HEK293 (cell line): ENCODE data around the gene COL5A3.

Experiments used
- CTCF ChIA-PET: fragments of 350-600 bp; formaldehyde crosslinking; extraction: SDS; loops from one replicate; lab custom pipeline; 2021; ENCODE audit warnings: antibody characterized with exemption; lab: Yijun Ruan, JAX
- POLR2A ChIA-PET: fragments of 300-600 bp; formaldehyde crosslinking; extraction: SDS; loops from one replicate; lab custom pipeline; 2020; ENCODE audit warnings: antibody characterized with exemption, inconsistent platforms; lab: Yijun Ruan, JAX
- H3K27ac ChIP-seq: fragments of 200-500 bp; sonication (Bioruptor generic); 2 replicates; pipeline ENCODE4 v1.5.1; 2014; ENCODE audit warnings: low read depth, low read length, control low read depth, inconsistent platforms; ENCODE audit errors: extremely low read depth
- H3K36me3 ChIP-seq, 2 experiments: fragments of 200-500 bp in 1 of 2; sonication (Bioruptor generic) in 1 of 2; 1 replicate in 1 of 2; 2 replicates in 1 of 2; pipeline ENCODE4 v1.5.1; 2014 to 2017; ENCODE audit warnings: inconsistent platforms in 2 of 2, low read length in 2 of 2; ENCODE audit not compliant: control insufficient read depth in 2 of 2, insufficient read depth in 1 of 2
- H3K4me1 ChIP-seq: fragments of 200-500 bp; sonication (Bioruptor generic); 2 replicates; pipeline ENCODE4 v1.5.1; 2014; ENCODE audit warnings: mild to moderate bottlenecking, low read length, inconsistent platforms; ENCODE audit not compliant: control insufficient read depth, insufficient read depth
- H3K4me3 ChIP-seq: 2 replicates; pipeline ENCODE4 v1.5.1; 2011; ENCODE audit warnings: low read depth, mild to moderate bottlenecking, control low read depth, low read length, moderate library complexity
- H3K9me3 ChIP-seq: fragments of 200-500 bp; sonication (Bioruptor generic); 2 replicates; pipeline ENCODE4 v1.5.1; 2014; ENCODE audit warnings: low read depth, low read length, inconsistent platforms; ENCODE audit not compliant: control insufficient read depth, insufficient read depth
- INSM2 ChIP-seq: fragments of 450-650 bp; formaldehyde crosslinking; IDR thresholded peaks from 2 replicates; pipeline ENCODE4 v1.5.1; 2016; ENCODE audit warnings: missing biosample characterization, missing genetic modification characterization
- PATZ1 ChIP-seq: fragments of 450-650 bp; formaldehyde crosslinking; IDR thresholded peaks from 2 replicates; pipeline ENCODE4 v1.5.1; 2016; ENCODE audit warnings: missing biosample characterization, missing genetic modification characterization
- PRDM1 ChIP-seq: fragments of 450-650 bp; formaldehyde crosslinking; IDR thresholded peaks from 2 replicates; pipeline ENCODE4; 2016; ENCODE audit warnings: missing biosample characterization, missing genetic modification characterization
- SETDB1 ChIP-seq: IDR thresholded peaks from one replicate; pipeline ENCODE4 v1.6.1; 2017; ENCODE audit warnings: mild to moderate bottlenecking, low read length, moderate library complexity, mixed read lengths; ENCODE audit not compliant: insufficient read length
- SP2 ChIP-seq: fragments of 450-650 bp; formaldehyde crosslinking; IDR thresholded peaks from 2 replicates; pipeline ENCODE4 v1.5.1; 2016; ENCODE audit warnings: missing biosample characterization, missing genetic modification characterization
- ZBTB17 ChIP-seq: fragments of 450-650 bp; formaldehyde crosslinking; IDR thresholded peaks from 2 replicates; pipeline ENCODE4 v1.5.1; 2016; ENCODE audit warnings: missing biosample characterization, missing genetic modification characterization
- ZBTB44 ChIP-seq: fragments of 450-650 bp; IDR thresholded peaks from 2 replicates; pipeline ENCODE4 v1.5.1; 2018; ENCODE audit warnings: missing biosample characterization, mild to moderate bottlenecking, missing genetic modification characterization
- ZFP69B ChIP-seq: fragments of 450-650 bp; formaldehyde crosslinking; IDR thresholded peaks from 2 replicates; pipeline ENCODE4 v1.5.1; 2016; ENCODE audit warnings: missing biosample characterization, missing genetic modification characterization
- ZNF114 ChIP-seq: fragments of 450-650 bp; formaldehyde crosslinking; IDR thresholded peaks from 2 replicates; pipeline ENCODE4 v1.5.0; 2017; ENCODE audit warnings: missing biosample characterization, missing genetic modification characterization
- ZNF133 ChIP-seq: fragments of 450-650 bp; formaldehyde crosslinking; IDR thresholded peaks from 2 replicates; pipeline ENCODE4 v1.5.1; 2016; ENCODE audit warnings: missing biosample characterization, missing genetic modification characterization
- ZNF146 ChIP-seq: fragments of 450-650 bp; formaldehyde crosslinking; IDR thresholded peaks from 2 replicates; pipeline ENCODE4 v1.5.1; 2016; ENCODE audit warnings: missing biosample characterization, missing genetic modification characterization
- ZNF175 ChIP-seq: fragments of 450-650 bp; formaldehyde crosslinking; IDR thresholded peaks from 2 replicates; pipeline ENCODE4 v1.5.1; 2016; ENCODE audit warnings: missing biosample characterization, missing genetic modification characterization
- ZNF239 ChIP-seq: fragments of 450-650 bp; formaldehyde crosslinking; IDR thresholded peaks from 2 replicates; pipeline ENCODE4 v1.5.1; 2016; ENCODE audit warnings: missing biosample characterization, missing genetic modification characterization
- ZNF311 ChIP-seq: fragments of 450-650 bp; formaldehyde crosslinking; IDR thresholded peaks from 2 replicates; pipeline ENCODE4 v1.5.1; 2017; ENCODE audit warnings: missing biosample characterization, missing genetic modification characterization, borderline replicate concordance
- ZNF350 ChIP-seq: fragments of 450-650 bp; formaldehyde crosslinking; IDR thresholded peaks from 2 replicates; pipeline ENCODE4 v1.5.0; 2017; ENCODE audit warnings: missing biosample characterization, mild to moderate bottlenecking, missing genetic modification characterization
- ZNF366 ChIP-seq: fragments of 450-650 bp; formaldehyde crosslinking; conservative IDR thresholded peaks from 2 replicates; pipeline ENCODE4 v1.5.1; 2016; ENCODE audit warnings: missing biosample characterization, missing genetic modification characterization
- ZNF398 ChIP-seq: fragments of 450-650 bp; formaldehyde crosslinking; IDR thresholded peaks from 2 replicates; pipeline ENCODE4 v1.5.1; 2017; ENCODE audit warnings: missing biosample characterization, missing genetic modification characterization
- ZNF501 ChIP-seq: fragments of 450-650 bp; formaldehyde crosslinking; IDR thresholded peaks from 2 replicates; pipeline ENCODE4 v1.5.1; 2016; ENCODE audit warnings: missing biosample characterization, missing genetic modification characterization
- ZNF549 ChIP-seq: fragments of 450-650 bp; IDR thresholded peaks from 2 replicates; pipeline ENCODE4 v1.5.1; 2018; ENCODE audit warnings: missing biosample characterization, missing genetic modification characterization, mild to moderate bottlenecking, inconsistent platforms, moderate library complexity
- ZNF596 ChIP-seq: fragments of 450-650 bp; IDR thresholded peaks from 2 replicates; pipeline ENCODE4 v1.5.0; 2018; ENCODE audit warnings: missing biosample characterization, mild to moderate bottlenecking, missing genetic modification characterization, moderate library complexity
- ZNF658 ChIP-seq: fragments of 450-650 bp; formaldehyde crosslinking; IDR thresholded peaks from 2 replicates; pipeline ENCODE4; 2016; ENCODE audit warnings: missing biosample characterization, missing genetic modification characterization
- ZNF701 ChIP-seq: fragments of 450-650 bp; formaldehyde crosslinking; IDR thresholded peaks from 2 replicates; pipeline ENCODE4 v1.5.1; 2016; ENCODE audit warnings: missing biosample characterization, missing genetic modification characterization
- ZNF777 ChIP-seq: fragments of 450-650 bp; formaldehyde crosslinking; IDR thresholded peaks from 2 replicates; pipeline ENCODE4 v1.5.1; 2017; ENCODE audit warnings: missing biosample characterization, missing genetic modification characterization, borderline replicate concordance

COL5A3 gene

GRCh38 chr19:10008184-10008765, 2.0 kb downstream of the COL5A3 start (continued):
- no peak for TF ChIP-seq ZNF777
- no peak for TF ChIP-seq SETDB1
- TF ChIP-seq SP2 (tag by site-specific recombination): no peak
- no peak for TF ChIP-seq ZNF311 (tag by site-specific recombination)
- TF ChIP-seq ZNF658 (tag by site-specific recombination): no peak
- no peak for TF ChIP-seq ZNF549 (tag by site-specific recombination)
- TF ChIP-seq INSM2 (tag by site-specific recombination): no peak
- no peak for TF ChIP-seq ZNF146 (tag by site-specific recombination)
- no peak for TF ChIP-seq ZNF133
- no peak for TF ChIP-seq ZNF350
- TF ChIP-seq, all 188 proteins: peak for 0

- Histone ChIP-seq H3K9me3 (no peaks in the 10 kb centered on the region), H3K27ac (no peak overlapping the region), H3K4me1 (peaks cover 7% of the 10 kb centered on the region; the same call in 1 of the 2 replicates), H3K36me3 (no peaks in the 10 kb centered on the region), H3K4me3 (no peak overlapping the region)
- CTCF ChIA-PET: interaction anchor here (0.5 to 1.3 kb wide), 3 partner anchors 7 to 98 kb away, joined by 3 to 10 read pairs (median 3); no protein-coding TSS in a partner anchor
- TF ChIP-seq ZBTB44 (tag by site-specific recombination) (no peak), PRDM1 (peak; percentile 68; the same call in 1 of the 2 replicates), ZNF398 (tag by site-specific recombination) (peak; percentile 40; the same call in 1 of the 2 replicates), ZFP69B (tag by site-specific recombination) (0 out of 2 replicates have a peak, but pooled peaks have one; percentile 45), PATZ1 (tag by site-specific recombination) (peak; percentile 30; the same call in 1 of the 2 replicates), ZNF596 (tag by site-specific recombination) (no peak), ZNF501 (tag by site-specific recombination) (no peak), ZNF239 (no peak), ZBTB17 (tag by site-specific recombination) (0 out of 2 replicates have a peak, but pooled peaks have one; percentile 14), ZNF114 (tag by site-specific recombination) (no peak), ZNF175 (tag by site-specific recombination) (no peak), ZNF366 (tag by site-specific recombination) (peak; percentile 57), ZNF701 (tag by site-specific recombination) (no peak)
- POLR2A ChIA-PET: no interaction called here
These were observed 2.7 kb downstream of the COL5A3 start for GRCh38 chr19:10007371-10008183.
